ENCODE data around the gene OR4D2.

OR4D2 gene

GRCh38 chr17:58156839-58157803 is 9.7 kb upstream of the OR4D2 start:
- Histone ChIP-seq H3K9me3 (no peaks in the 10 kb centered on the region), H3K27me3 (peaks cover 0 to 38% of the 10 kb centered on the region in 2 donors), H3K4me1 (peaks cover 0 to 9% (median 4%) of the 10 kb centered on the region in 4 donors), H3K27ac (no peak overlapping the region), H3K36me3 (no peaks in the 10 kb centered on the region), H3K4me3 (peak overlapping the region; percentile 25 to 42)
- DNase-seq = no peak
- intact Hi-C loops (cut with DNase I; ENCODE audit: low total_unique reads) = no loop called here
- no peak for TF ChIP-seq CTCF (IDR thresholded peaks at IDR 0.05)

- no peaks in the 10 kb centered on the region for H3K9me3 ChIP-seq
- no peak for TF ChIP-seq CTCF (IDR thresholded peaks at IDR 0.05)
- no peak for DNase-seq
- H3K4me1 ChIP-seq = peaks cover 0 to 9% (median 4%) of the 10 kb centered on the region in 4 donors
- no peak overlapping the region for H3K27ac ChIP-seq
- H3K27me3 ChIP-seq = peaks cover 0 to 34% of the 10 kb centered on the region in 2 donors
- H3K4me3 ChIP-seq = no peak overlapping the region
- intact Hi-C loops (cut with DNase I; ENCODE audit: low total_unique reads) = no loop called here
- no peaks in the 10 kb centered on the region for H3K36me3 ChIP-seq
Measured at GRCh38 chr17:58158181-58158580, 8.6 kb upstream of the OR4D2 start.

DNA sequence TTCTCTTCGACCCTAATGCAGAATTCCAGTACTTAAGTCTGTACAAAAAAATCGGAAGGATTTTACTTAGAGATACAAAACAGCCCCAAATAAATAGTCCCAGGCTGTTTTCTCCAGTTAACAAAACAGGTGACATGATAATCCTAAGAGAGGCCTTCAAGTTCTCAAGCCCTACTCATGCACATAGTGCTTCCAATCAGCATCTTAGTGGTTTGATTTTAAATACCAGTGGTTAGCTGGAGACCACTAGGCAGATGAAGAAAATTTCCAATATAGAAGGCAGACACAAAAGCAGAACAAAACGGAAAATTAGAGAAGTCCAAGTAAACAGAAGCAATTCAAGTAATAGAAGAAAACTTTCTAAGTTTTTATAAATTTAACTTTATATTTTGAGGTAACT is 5.2 kb upstream of the OR4D2 start:
- no peaks in the 10 kb centered on the region for H3K36me3 ChIP-seq
- intact Hi-C loops (cut with DNase I; ENCODE audit: low total_unique reads) = no loop called here
- H3K27me3 ChIP-seq = peaks cover 0 to 25% of the 10 kb centered on the region in 2 donors
- no peak overlapping the region for H3K4me3 ChIP-seq
- peaks cover 0 to 9% (median 4%) of the 10 kb centered on the region in 4 donors for H3K4me1 ChIP-seq
- no peak for DNase-seq
- no peak overlapping the region for H3K27ac ChIP-seq
- no peaks in the 10 kb centered on the region for H3K9me3 ChIP-seq
- no peak for TF ChIP-seq CTCF (IDR thresholded peaks at IDR 0.05)

- H3K27me3 ChIP-seq = peaks cover 0 to 5% of the 10 kb centered on the region in 2 donors
- no peak for TF ChIP-seq CTCF (IDR thresholded peaks at IDR 0.05)
- no peak overlapping the region for H3K4me3 ChIP-seq
- H3K36me3 ChIP-seq = no peaks in the 10 kb centered on the region
- no peaks in the 10 kb centered on the region for H3K9me3 ChIP-seq
- H3K4me1 ChIP-seq = no peaks in the 10 kb centered on the region
- no peak overlapping the region for H3K27ac ChIP-seq
- no peak for DNase-seq
- intact Hi-C loops (cut with DNase I; ENCODE audit: low total_unique reads) = no loop called here
Measured at GRCh38 chr17:58165981-58166380, 801 bp upstream of the OR4D2 start.

- intact Hi-C loops (cut with DNase I; ENCODE audit: low total_unique reads) = no loop called here
- Histone ChIP-seq H3K27me3 (peaks cover 0 to 3% of the 10 kb centered on the region in 2 donors), H3K27ac (no peak overlapping the region)
Measured at GRCh38 chr17:58170622-58171021, 3.8 kb downstream of the OR4D2 start.

More at GRCh38 chr17:58170622-58171021, 3.8 kb downstream of the OR4D2 start:
- Histone ChIP-seq H3K36me3 (no peaks in the 10 kb centered on the region), H3K9me3 (no peaks in the 10 kb centered on the region), H3K4me1 (no peaks in the 10 kb centered on the region), H3K4me3 (no peak overlapping the region)
- no peak for DNase-seq
- TF ChIP-seq CTCF (IDR thresholded peaks at IDR 0.05) = no peak

Data from tibial artery (tissue), 4 donors.